ENCODE measurements around the gene PIK3AP1.

GRCh38 chr10:96632974-96633710, 87.2 kb downstream of the PIK3AP1 start:
- no peak for TF ChIP-seq CTCF (conservative IDR thresholded peaks at IDR 0.05; ENCODE audit: low read depth, low read length)
- no peak for TF ChIP-seq USF2 (IDR thresholded peaks at IDR 0.05; ENCODE audit: low read depth, low read length)
